Heart right ventricle (tissue), 16 donors: ENCODE results near the gene ITGB2. TPM values are rescaled to one million over a fixed set of nuclear protein-coding genes. Genes with fewer than 3 reads are reported as not detected.

Experiments used
- ATAC-seq, 8 donors: fragments of 200-7000 bp; cut with Tn5 transposase; one replicate each; pipeline ENCODE4 v1.9.1; 2020; ENCODE audit warnings: mild to moderate bottlenecking in 8 of 8, moderate library complexity in 8 of 8, moderate number of reproducible peaks in 1 of 8
- DNase-seq, 2 donors: peaks; one replicate each; pipeline ENCODE4 v3.0.0-alpha.2; 2020
- H3K27ac ChIP-seq, 10 donors: fragments of 200-600 bp; sonication (generic) in 2 of 10; one replicate each; pipeline versions ENCODE4 v1.5.0 to v1.8.0; 2020 to 2022; ENCODE audit warnings: mild to moderate bottlenecking in 3 of 10
- H3K27me3 ChIP-seq, 7 donors: fragments of 200-600 bp; one replicate each; pipeline ENCODE4 v1.8.0; 2021 to 2022; ENCODE audit warnings: mild to moderate bottlenecking in 2 of 7
- H3K36me3 ChIP-seq, 9 donors: fragments of 200-600 bp; sonication (generic) in 1 of 9; one replicate each; pipeline versions ENCODE4 v1.5.0 to v1.8.0; 2020 to 2022; ENCODE audit warnings: mild to moderate bottlenecking in 2 of 9
- H3K4me1 ChIP-seq, 9 donors: fragments of 200-600 bp; sonication (generic) in 1 of 9; one replicate each; pipeline versions ENCODE4 v1.5.0 to v1.8.0; 2020 to 2022; ENCODE audit warnings: mild to moderate bottlenecking in 4 of 9
- H3K4me3 ChIP-seq, 10 donors: fragments of 200-600 bp; sonication (generic) in 2 of 10; one replicate each; pipeline versions ENCODE4 v1.5.0 to v1.8.0; 2020 to 2022; ENCODE audit warnings: mild to moderate bottlenecking in 7 of 10, moderate library complexity in 2 of 10
- H3K9me3 ChIP-seq, 11 donors: fragments of 200-600 bp in 10 of 11; sonication (generic) in 2 of 11; one replicate each; pipeline versions ENCODE4 v1.5.0 to v1.8.0; 2013 to 2022; ENCODE audit warnings: mild to moderate bottlenecking in 2 of 11, control low read depth in 1 of 11, moderate library complexity in 1 of 11
- WGBS, 2 donors: extraction: QIAGEN DNeasy Blood & Tissue Kit; methylation state at CpG; one replicate each; pipeline ENCODE4 v1.1.7; 2013; ENCODE audit warnings: inconsistent platforms in 1 of 2; 5-methylcytosine and 5-hydroxymethylcytosine counted together
- intact Hi-C, 10 donors: fragments of 100-400 bp; cut with DNase I; formaldehyde crosslinking; loops; one replicate each; pipeline versions ENCODE4 v1.11.1 to v1.14.2; 2022
- polyA plus RNA-seq, 2 donors: library from polyadenylated mRNA; stranded (reverse); fragments of 200-250 nt; gene quantifications; one replicate each; pipeline ENCODE4 v1.2.3, GENCODE V29; 2013
- total RNA-seq, 10 donors: library from RNA; stranded (reverse); fragmentation: NEBNext Ultra II Directional in 3 of 10; extraction: Animal tissue kit (Norgen Biotek cat#: 25700) in 3 of 10; gene quantifications; one replicate each; pipeline versions ENCODE4 v1.2.1 to v1.2.4, GENCODE V29; 2021 to 2023
- TF ChIP-seq, protein P1 (sequence below), 9 donors: fragments of 200-600 bp; sonication (generic) in 2 of 9; IDR thresholded peaks; one replicate each; pipeline versions ENCODE4 v1.5.0 to v1.8.0; 2021 to 2022; ENCODE audit warnings: antibody characterized with exemption in 9 of 9, mild to moderate bottlenecking in 5 of 9, moderate library complexity in 1 of 9
- donor health status: Arrhythmogenic right ventricular cardiomyopathy.
- donor health status: ischemic (EF 13 %, LVEDD 7.1; RV severe dilation, severe dysfunction).
- donor health status: healthy with polysubstance abuse.
- donor health status: DM: no; HTN: yes; CAD: no.
- donor health status: DM: no; HTN: no; CAD: no.
- donor health status: ischemic (EF 25% LVEDD 6.9; RV normal size, moderate dysfunction).
- donor health status: ischemic (EF 25% LVEDD 5.7; RV mildly dilated, moderate dysfunction).
- donor health status: healthy.
- donor health status: DM: yes; HTN: yes; CAD: no.
- donor health status: Ischemic cardiomyopathy.
- donor health status: ischemic (EF 35%, LVEDD 5.7; RV mildly dilated, moderate dysfunction).
- donor health status: nonischemic (EF 11% LVEDD 7.7; RV severe dilation, severe dysfunction).
- donor health status: DM: yes; HTN: yes; CAD: no.
- donor health status: PGD.
- donor health status: ischemic (EF 29% LVEDD 5.4; RV normal size, mild dysfunction).
- donor health status: nonischemic (EF 23%, LVEDD 6.1; RV moderate dilation, normal function).

Gene ITGB2
- total and polyA plus RNA-seq, 12 donors: 5.1 to 151 (median 11.4) TPM

DNA sequence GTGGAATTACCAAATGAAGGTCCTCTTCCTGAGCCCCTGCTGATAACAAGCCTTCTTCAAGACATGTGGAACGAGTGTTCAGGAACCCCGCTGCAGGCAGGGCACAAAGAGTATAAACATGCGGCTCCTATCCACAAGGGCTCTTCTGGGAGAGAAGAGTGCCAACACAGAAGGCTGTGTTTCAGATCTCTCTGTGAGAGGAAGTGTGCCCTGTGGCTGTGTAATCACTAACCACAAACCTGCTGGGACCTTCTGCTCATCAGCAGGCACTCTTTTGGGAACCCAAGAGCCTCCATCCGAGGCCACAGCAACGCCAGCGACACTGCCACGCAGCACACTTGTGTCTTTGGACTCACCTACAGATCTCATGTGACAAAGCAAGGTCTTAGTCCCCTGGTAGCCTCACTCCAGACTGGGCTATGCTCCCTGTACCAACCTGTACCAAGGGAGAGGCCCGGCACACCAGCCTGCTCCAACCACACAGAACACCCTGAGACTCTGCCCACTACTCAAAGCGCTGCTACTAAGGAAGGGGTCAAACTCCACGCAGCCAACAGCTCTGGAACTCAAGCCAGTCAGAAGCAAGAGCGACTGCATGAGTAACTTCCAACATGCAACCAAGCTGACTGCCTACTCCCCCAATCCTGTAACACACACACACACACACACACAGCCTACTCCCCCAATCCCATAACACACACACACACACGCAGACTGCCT is 55.0 kb downstream of the ITGB2 start:
- H3K4me1 ChIP-seq: peaks cover 14 to 75% (median 59%) of the 10 kb centered on the region in 9 donors
- DNase-seq (peak in 1 of 2 donors; percentile 7), ATAC-seq (peak in 1 of 8 donors; percentile 9)
- peaks cover 0 to 58% (median 15%) of the 10 kb centered on the region in 9 donors for H3K36me3 ChIP-seq
- H3K4me3 ChIP-seq: no peak overlapping the region
- peak overlapping the region in 3 of 10 donors; percentile 30 to 61 (median 55) for H3K27ac ChIP-seq
- H3K9me3 ChIP-seq: no peaks in the 10 kb centered on the region
- TF ChIP-seq, protein P1, sequence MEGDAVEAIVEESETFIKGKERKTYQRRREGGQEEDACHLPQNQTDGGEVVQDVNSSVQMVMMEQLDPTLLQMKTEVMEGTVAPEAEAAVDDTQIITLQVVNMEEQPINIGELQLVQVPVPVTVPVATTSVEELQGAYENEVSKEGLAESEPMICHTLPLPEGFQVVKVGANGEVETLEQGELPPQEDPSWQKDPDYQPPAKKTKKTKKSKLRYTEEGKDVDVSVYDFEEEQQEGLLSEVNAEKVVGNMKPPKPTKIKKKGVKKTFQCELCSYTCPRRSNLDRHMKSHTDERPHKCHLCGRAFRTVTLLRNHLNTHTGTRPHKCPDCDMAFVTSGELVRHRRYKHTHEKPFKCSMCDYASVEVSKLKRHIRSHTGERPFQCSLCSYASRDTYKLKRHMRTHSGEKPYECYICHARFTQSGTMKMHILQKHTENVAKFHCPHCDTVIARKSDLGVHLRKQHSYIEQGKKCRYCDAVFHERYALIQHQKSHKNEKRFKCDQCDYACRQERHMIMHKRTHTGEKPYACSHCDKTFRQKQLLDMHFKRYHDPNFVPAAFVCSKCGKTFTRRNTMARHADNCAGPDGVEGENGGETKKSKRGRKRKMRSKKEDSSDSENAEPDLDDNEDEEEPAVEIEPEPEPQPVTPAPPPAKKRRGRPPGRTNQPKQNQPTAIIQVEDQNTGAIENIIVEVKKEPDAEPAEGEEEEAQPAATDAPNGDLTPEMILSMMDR (IDR thresholded peaks at IDR 0.05): no peak
- 72 to 74% methylated on average over 12 of the region's 12 CpGs for WGBS, 2 donors
- intact Hi-C loops: no loop called here
- H3K27me3 ChIP-seq: no peaks in the 10 kb centered on the region

- Histone ChIP-seq H3K4me1 (peaks cover 14 to 64% (median 44%) of the 10 kb centered on the region in 9 donors), H3K27ac (no peak overlapping the region), H3K27me3 (no peaks in the 10 kb centered on the region), H3K4me3 (no peak overlapping the region), H3K36me3 (peaks cover 0 to 85% (median 30%) of the 10 kb centered on the region in 9 donors), H3K9me3 (no peaks in the 10 kb centered on the region)
- DNase-seq: peak in 1 of 2 donors; percentile 4
- 70 to 81% methylated on average over 23 to 25 of the region's 25 CpGs for WGBS, 2 donors
- ATAC-seq: no peak
- intact Hi-C loops: loop anchor here in 1 of 10 donors (5.0 kb wide), 1 partner anchor 51 kb away; no protein-coding TSS in a partner anchor
- TF ChIP-seq, protein P1 (IDR thresholded peaks at IDR 0.05): no peak
Measured at GRCh38 chr21:44862869-44863685, 57.6 kb downstream of the ITGB2 start.

- H3K36me3 ChIP-seq: peaks cover 0 to 96% (median 37%) of the 10 kb centered on the region in 9 donors
- intact Hi-C loops: no loop called here
- 54 to 64% methylated on average over 10 of the region's 10 CpGs for WGBS, 2 donors
- DNase-seq (peak in 1 of 2 donors; percentile 9), ATAC-seq (peak in 3 of 8 donors; percentile 14 to 36 (median 17))
- H3K4me1 ChIP-seq: peaks cover 8 to 67% (median 35%) of the 10 kb centered on the region in 9 donors
- H3K27me3 ChIP-seq: no peaks in the 10 kb centered on the region
- TF ChIP-seq, protein P1 (IDR thresholded peaks at IDR 0.05): no peak
- H3K27ac ChIP-seq: peak overlapping the region in 2 of 10 donors; percentile 28 to 41
- no peak overlapping the region for H3K4me3 ChIP-seq
- no peaks in the 10 kb centered on the region for H3K9me3 ChIP-seq
Measured at GRCh38 chr21:44858791-44859190, 61.9 kb downstream of the ITGB2 start.

DNA sequence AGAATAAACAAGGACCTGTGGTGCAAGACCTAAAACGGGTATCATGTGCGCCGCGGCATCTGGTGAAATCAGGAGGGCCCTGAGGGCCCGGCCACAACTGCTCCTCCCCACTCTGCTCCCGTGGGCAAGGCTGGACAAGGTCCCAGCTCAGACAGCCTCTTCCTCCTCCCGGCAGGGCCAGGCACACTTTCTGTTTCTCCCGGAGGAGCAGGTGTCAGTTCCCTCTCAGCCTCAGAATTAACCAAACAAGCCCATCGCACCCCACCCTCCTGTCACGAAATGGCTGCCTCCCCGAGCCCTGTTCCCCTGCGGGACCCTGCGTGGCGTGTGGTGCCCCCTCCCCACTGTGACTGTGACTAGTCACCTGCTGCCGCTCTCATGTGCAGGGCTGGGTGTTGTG is 62.4 kb downstream of the ITGB2 start:
- no peaks in the 10 kb centered on the region for H3K27me3 ChIP-seq
- H3K27ac ChIP-seq: peak overlapping the region in 3 of 10 donors; percentile 28 to 43 (median 41)
- intact Hi-C loops: no loop called here
- WGBS, 2 donors: 73 to 78% methylated on average over 15 of the region's 15 CpGs
- no peak for DNase-seq
- H3K9me3 ChIP-seq: no peaks in the 10 kb centered on the region
- TF ChIP-seq, protein P1 (IDR thresholded peaks at IDR 0.05): no peak
- ATAC-seq: peak in 5 of 8 donors; percentile 32 to 58 (median 43)
- H3K4me3 ChIP-seq: no peak overlapping the region
- H3K4me1 ChIP-seq: peaks cover 8 to 70% (median 36%) of the 10 kb centered on the region in 9 donors
- peaks cover 0 to 97% (median 36%) of the 10 kb centered on the region in 9 donors for H3K36me3 ChIP-seq
